IgD-negative memory B cell (primary cell): Measurements from ENCODE around the gene MMP28. TPM values are rescaled to one million over a fixed set of nuclear protein-coding genes. Genes with fewer than 3 reads are reported as not detected.
A peak's percentile ranks its signal among the peaks of the same experiment; 100 is the strongest.
"Not testable (repeated sequence)": the region's sequence is repeated elsewhere in the genome, so short reads cannot be mapped to it uniquely, and the experiment has no call there.

Experiments
- H3K27ac Mint-ChIP-seq, 3 donors: one replicate each; pipeline ENCODE4 v1.8.0; 2020 to 2022; ENCODE audit warnings: mild to moderate bottlenecking in 3 of 3, mixed read lengths in 3 of 3, moderate library complexity in 1 of 3
- H3K27me3 Mint-ChIP-seq: one replicate; pipeline ENCODE4 v1.8.0; 2021; ENCODE audit warnings: mixed read lengths
- H3K36me3 Mint-ChIP-seq: one replicate; pipeline ENCODE4 v1.8.0; 2020; ENCODE audit warnings: mild to moderate bottlenecking, mixed read lengths
- H3K4me1 Mint-ChIP-seq, 3 donors: one replicate each; pipeline ENCODE4 v1.8.0; 2020 to 2022; ENCODE audit warnings: mixed read lengths in 3 of 3, mild to moderate bottlenecking in 1 of 3
- H3K4me3 Mint-ChIP-seq, 4 donors: one replicate each; pipeline ENCODE4 v1.8.0; 2020 to 2022; ENCODE audit warnings: mild to moderate bottlenecking in 4 of 4, mixed read lengths in 4 of 4, moderate library complexity in 3 of 4
- H3K9me3 Mint-ChIP-seq, 3 donors: one replicate each; pipeline ENCODE4 v1.8.0; 2020 to 2021; ENCODE audit warnings: mixed read lengths in 3 of 3, mild to moderate bottlenecking in 1 of 3
- polyA plus RNA-seq: library from polyadenylated mRNA; unstranded; fragments of 300-500 nt; fragmentation: Illumina TruSeq; gene quantifications from one replicate; pipeline ENCODE4 v1.2.3, GENCODE V29; 2021

The MMP28 gene
- polyA plus RNA-seq, 1 donor from 2014 or later = 0.49 TPM

DNA sequence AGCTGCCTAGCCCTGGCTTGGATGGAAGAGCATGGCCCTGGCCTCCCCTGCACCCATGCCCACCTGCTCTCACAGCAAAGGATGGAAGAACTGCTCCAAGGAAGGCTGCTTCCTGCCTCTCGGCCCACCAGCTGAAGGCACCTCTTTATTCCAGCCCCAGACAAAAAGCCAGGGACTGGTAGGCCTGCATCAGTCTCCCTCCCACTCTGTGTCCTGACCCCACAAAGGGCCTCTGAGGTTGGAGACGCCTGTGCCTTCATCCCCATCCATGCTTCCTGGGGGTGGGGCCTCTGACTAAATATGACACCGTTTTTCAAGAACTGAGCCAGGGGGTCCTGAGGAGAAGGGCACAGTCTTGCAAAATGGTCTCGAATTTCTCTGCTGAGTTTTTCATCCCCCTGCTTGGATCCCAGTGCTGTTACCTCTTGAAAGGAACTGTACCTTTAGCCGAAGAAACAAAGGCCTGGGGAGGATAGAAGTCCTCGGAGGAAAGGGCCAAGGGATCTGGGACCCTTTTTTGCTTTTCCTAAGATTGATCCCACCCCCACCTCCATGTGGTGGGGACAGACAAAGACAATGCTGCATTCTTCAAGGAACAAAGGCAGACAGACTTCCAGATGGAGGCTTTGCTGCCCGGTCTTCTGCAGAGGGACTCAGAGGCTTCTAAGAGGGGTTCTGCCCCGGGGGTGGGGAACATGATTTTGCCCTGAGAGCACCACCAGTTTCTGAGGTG lies 29.5 kb downstream of the MMP28 start:
- Mint-ChIP-seq H3K4me3 (peak overlapping the region in 1 of 4 donors; percentile 84), H3K4me1 (peaks cover 0 to 6% (median 6%) of the 10 kb centered on the region in 3 donors), H3K27ac (no peak overlapping the region), H3K36me3 (no peaks in the 10 kb centered on the region), H3K27me3 (peaks cover 2% of the 10 kb centered on the region), H3K9me3 (no peaks in the 10 kb centered on the region)

- H3K36me3 Mint-ChIP-seq = no peaks in the 10 kb centered on the region
- peak overlapping the region; percentile 82 to 99 (median 90) for H3K4me3 Mint-ChIP-seq
- H3K4me1 Mint-ChIP-seq = peaks cover 0 to 6% (median 6%) of the 10 kb centered on the region in 3 donors
- H3K27ac Mint-ChIP-seq = peak overlapping the region in 1 of 3 donors; percentile 95
- peaks cover 2% of the 10 kb centered on the region for H3K27me3 Mint-ChIP-seq
- H3K9me3 Mint-ChIP-seq = no peaks in the 10 kb centered on the region
These were observed 30.2 kb downstream of the MMP28 start for GRCh38 chr17:35765086-35765710.

- no peaks in the 10 kb centered on the region for H3K9me3 Mint-ChIP-seq
These were observed 31.1 kb downstream of the MMP28 start for GRCh38 chr17:35764123-35764991.

GRCh38 chr17:35763767-35764122 lies 31.7 kb downstream of the MMP28 start:
- H3K27me3 Mint-ChIP-seq = no peaks in the 10 kb centered on the region
- H3K4me1 Mint-ChIP-seq = peaks cover 0 to 6% (median 6%) of the 10 kb centered on the region in 3 donors
- peak overlapping the region; percentile 82 to 99 (median 96) for H3K4me3 Mint-ChIP-seq
- no peaks in the 10 kb centered on the region for H3K36me3 Mint-ChIP-seq
- H3K9me3 Mint-ChIP-seq = no peaks in the 10 kb centered on the region
- no peak overlapping the region for H3K27ac Mint-ChIP-seq

More at GRCh38 chr17:35764123-35764991, 31.1 kb downstream of the MMP28 start:
- peaks cover 0 to 6% (median 6%) of the 10 kb centered on the region in 3 donors for H3K4me1 Mint-ChIP-seq
- peaks cover 1% of the 10 kb centered on the region for H3K27me3 Mint-ChIP-seq
- no peaks in the 10 kb centered on the region for H3K36me3 Mint-ChIP-seq
- H3K27ac Mint-ChIP-seq = peak overlapping the region in 2 of 3 donors; percentile 51 to 95
- peak overlapping the region; percentile 82 to 99 (median 96) for H3K4me3 Mint-ChIP-seq

- peaks cover 0 to 6% (median 0%) of the 10 kb centered on the region in 3 donors for H3K4me1 Mint-ChIP-seq
- H3K4me3 Mint-ChIP-seq = no peak overlapping the region
- no peak overlapping the region for H3K27ac Mint-ChIP-seq
- no peaks in the 10 kb centered on the region for H3K9me3 Mint-ChIP-seq
- H3K36me3 Mint-ChIP-seq = no peaks in the 10 kb centered on the region
- no peaks in the 10 kb centered on the region for H3K27me3 Mint-ChIP-seq
These were observed 33.8 kb downstream of the MMP28 start for GRCh38 chr17:35761601-35762000.

DNA sequence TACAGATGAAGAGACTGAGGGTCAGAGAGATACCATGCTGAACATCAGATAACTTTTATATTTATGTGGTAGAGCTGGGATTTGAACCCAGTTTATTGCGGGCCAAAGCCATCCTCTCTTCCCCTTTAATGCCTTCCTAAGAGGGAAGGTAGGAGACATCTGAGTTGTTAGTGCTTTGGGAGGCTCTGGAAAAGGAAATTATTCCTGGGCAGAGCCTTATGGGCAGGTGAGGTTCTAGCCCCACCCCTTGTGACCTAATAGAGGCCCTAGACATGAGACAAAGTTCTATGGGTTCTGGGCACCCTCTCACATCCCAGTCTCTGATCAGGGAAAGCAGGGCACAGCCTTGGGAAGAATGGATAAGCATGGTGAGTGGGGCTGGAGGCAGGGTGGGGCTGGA lies 34.9 kb downstream of the MMP28 start, which contains the start of gene C17orf50:
Gene C17orf50 (plus strand): TSS at position 301 of the 400 bp plus-strand sequence. CDS start 55 bp downstream, at position 356.
- peaks cover 5 to 8% (median 5%) of the 10 kb centered on the region in 3 donors for H3K4me1 Mint-ChIP-seq
- no peaks in the 10 kb centered on the region for H3K27me3 Mint-ChIP-seq
- H3K27ac Mint-ChIP-seq = no peak within 1 kb of the TSS
- H3K36me3 Mint-ChIP-seq = no peaks in the 10 kb centered on the region
- H3K4me3 Mint-ChIP-seq = no peak within 1 kb of the TSS
- H3K9me3 Mint-ChIP-seq = no peaks in the 10 kb centered on the region

GRCh38 chr17:35757243-35757642 lies 38.2 kb downstream of the MMP28 start:
- no peak overlapping the region for H3K27ac Mint-ChIP-seq
- H3K36me3 Mint-ChIP-seq = peaks cover 2% of the 10 kb centered on the region
- peaks cover 1% of the 10 kb centered on the region for H3K27me3 Mint-ChIP-seq
- peaks cover 2 to 11% (median 7%) of the 10 kb centered on the region in 3 donors for H3K4me1 Mint-ChIP-seq
- no peaks in the 10 kb centered on the region for H3K9me3 Mint-ChIP-seq
- H3K4me3 Mint-ChIP-seq = no peak overlapping the region

- peaks cover 2% of the 10 kb centered on the region for H3K36me3 Mint-ChIP-seq
- H3K27ac Mint-ChIP-seq = no peak within 1 kb of the TSS
- peaks cover 4 to 11% (median 7%) of the 10 kb centered on the region in 3 donors for H3K4me1 Mint-ChIP-seq
- H3K9me3 Mint-ChIP-seq = no peaks in the 10 kb centered on the region
- H3K4me3 Mint-ChIP-seq = no peak within 1 kb of the TSS
- H3K27me3 Mint-ChIP-seq = peaks cover 25% of the 10 kb centered on the region
These were observed 42.3 kb downstream of the MMP28 start, which contains the start of gene GAS2L2 for GRCh38 chr17:35752945-35753764. Gene GAS2L2, minus strand, starts transcription at chr17:35753239. Its CDS starts 389 bp downstream, at chr17:35752850.

DNA sequence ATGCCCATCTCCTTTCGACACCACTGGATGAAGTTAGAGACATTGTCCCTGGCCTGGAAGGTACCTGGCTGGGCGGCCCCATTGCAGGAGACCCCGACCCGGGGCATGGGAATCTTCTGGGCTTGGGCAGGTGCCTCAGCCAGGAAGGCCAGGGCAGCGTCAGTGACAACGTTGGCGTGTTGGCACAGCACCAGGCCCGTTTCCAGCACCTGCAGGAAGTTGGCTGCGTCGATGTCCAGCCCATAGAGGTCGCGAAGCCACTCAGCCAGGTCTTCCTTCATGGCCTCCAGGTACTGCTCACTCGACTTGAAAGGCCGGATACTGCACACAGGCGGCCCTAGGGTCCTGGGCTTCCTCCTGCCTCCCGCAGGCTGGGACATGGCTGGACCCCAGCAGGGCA lies 43.0 kb downstream of the MMP28 start:
- peaks cover 4 to 11% (median 7%) of the 10 kb centered on the region in 3 donors for H3K4me1 Mint-ChIP-seq
- no peak overlapping the region for H3K4me3 Mint-ChIP-seq
- H3K27me3 Mint-ChIP-seq = peaks cover 26% of the 10 kb centered on the region
- H3K9me3 Mint-ChIP-seq = no peaks in the 10 kb centered on the region
- H3K36me3 Mint-ChIP-seq = peaks cover 2% of the 10 kb centered on the region
- no peak overlapping the region for H3K27ac Mint-ChIP-seq

DNA sequence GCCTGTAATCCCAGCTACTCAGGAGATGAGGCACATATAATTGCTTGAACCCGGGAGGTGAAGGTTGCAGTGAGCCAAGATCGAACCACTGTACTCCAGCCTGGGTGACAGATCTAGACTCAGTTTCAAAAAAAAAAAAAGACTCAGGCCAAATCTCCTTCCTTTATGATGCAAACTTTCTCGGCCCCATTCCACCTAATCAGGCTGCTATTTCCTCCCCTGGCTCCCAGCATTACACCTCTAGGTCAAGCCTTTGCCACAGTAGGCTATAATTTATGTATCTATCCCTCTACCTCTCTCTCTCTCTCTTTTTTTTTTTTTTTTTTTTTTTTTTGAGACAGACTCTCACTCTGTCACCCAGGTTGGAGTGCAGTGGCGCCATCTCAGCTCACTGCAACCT lies 43.9 kb downstream of the MMP28 start:
- Mint-ChIP-seq H3K27me3 (peaks cover 27% of the 10 kb centered on the region), H3K4me1 (peaks cover 4 to 11% (median 8%) of the 10 kb centered on the region in 3 donors)
- H3K4me3 Mint-ChIP-seq, H3K36me3 Mint-ChIP-seq, H3K9me3 Mint-ChIP-seq, H3K27ac Mint-ChIP-seq: not testable (repeated sequence)

DNA sequence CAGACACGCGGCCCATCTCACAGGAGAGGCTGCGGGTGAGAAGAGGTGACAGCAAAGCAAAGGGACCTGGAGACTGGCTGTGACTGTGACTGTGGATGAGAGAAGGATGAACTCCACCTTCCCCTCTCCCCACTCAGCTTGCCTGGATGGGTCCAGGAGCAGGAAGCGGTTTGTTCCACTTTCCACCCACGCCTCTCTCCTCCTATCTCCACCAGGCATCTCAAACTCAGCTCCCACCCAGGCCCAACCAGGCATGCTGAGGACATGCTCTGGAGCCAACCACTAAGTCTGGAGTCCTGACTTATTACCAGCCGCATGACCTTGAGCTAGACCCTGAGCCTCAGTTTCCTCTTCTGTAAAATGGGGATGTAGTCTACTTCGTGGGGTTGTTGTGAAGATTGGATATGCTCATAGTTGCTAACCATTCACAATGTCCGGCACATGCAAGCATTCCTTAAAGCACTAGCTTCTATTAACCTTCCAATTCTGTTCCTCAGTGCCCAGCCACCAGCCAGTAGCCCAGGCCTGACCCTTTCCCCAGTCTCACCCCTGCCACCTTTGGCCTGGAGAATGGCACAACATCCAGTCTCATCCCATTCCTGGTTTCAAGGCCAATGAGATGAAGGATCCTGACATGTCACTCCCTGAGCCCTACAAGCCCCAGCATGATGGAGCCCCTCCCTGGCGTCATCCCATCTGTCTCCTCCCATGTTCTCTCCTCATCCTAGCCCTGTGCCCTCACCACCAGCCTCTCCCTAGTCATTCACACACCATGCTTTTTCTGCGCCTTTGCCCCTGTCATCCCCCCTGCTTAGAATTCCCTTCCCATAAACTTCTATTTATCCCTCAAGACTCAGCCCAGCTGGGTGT lies 44.7 kb downstream of the MMP28 start:
- Mint-ChIP-seq H3K4me1 (peaks cover 2 to 5% (median 4%) of the 10 kb centered on the region in 3 donors), H3K9me3 (no peaks in the 10 kb centered on the region), H3K27me3 (peaks cover 27% of the 10 kb centered on the region), H3K4me3 (peak overlapping the region in 1 of 4 donors; percentile 17), H3K27ac (no peak overlapping the region), H3K36me3 (peaks cover 2% of the 10 kb centered on the region)

DNA sequence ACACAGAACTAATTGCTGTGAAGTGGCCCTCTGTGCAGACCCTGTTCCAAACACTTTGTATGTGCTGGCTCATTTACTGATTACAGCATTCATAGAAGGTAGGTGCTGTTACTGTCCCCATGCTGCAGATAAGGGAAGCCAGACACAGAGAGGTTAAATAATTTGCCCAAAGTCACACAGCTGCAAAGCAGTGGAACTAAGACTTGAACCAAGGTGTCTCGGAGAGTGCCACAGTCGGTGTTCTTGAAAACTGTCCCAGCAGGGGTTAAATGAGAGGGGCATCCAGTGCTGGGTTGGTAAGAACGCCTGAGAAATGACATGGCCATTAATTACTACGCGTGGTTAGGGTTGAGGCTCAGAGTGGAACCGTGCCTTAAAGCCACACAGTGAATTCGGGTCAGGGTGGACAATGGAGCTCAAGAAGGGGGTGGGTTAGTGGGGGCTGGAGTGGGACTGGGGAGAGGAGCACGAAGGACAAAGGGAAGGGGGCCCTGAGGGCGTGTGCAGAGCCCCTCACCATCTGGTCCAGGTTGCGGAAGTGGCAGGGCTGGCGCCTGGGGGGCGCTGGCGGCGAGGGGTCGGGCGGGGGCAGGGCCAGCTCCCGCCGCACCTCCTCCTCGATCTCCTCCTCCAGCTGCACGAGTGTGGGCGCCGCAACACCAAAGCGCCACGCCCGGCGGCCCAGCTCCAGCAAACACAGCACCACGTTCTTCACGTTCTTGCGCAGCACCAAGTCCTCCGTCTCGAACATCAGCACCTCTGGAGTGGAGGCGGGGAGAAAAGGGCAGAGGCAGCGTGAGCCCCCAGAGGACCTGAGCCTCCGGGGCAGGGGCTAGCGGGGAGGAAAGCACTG lies 45.7 kb downstream of the MMP28 start:
- Mint-ChIP-seq H3K4me3 (no peak overlapping the region), H3K4me1 (peaks cover 2% of the 10 kb centered on the region in 3 donors), H3K36me3 (no peaks in the 10 kb centered on the region), H3K9me3 (no peaks in the 10 kb centered on the region), H3K27ac (no peak overlapping the region), H3K27me3 (peaks cover 27% of the 10 kb centered on the region)

GRCh38 chr17:35748979-35749378 lies 46.5 kb downstream of the MMP28 start:
- Mint-ChIP-seq H3K36me3 (no peaks in the 10 kb centered on the region), H3K27me3 (peaks cover 31% of the 10 kb centered on the region), H3K4me3 (no peak overlapping the region), H3K4me1 (peaks cover 0 to 2% (median 2%) of the 10 kb centered on the region in 3 donors), H3K27ac (no peak overlapping the region), H3K9me3 (no peaks in the 10 kb centered on the region)
